HepG2 (cell line): ENCODE data around the gene ARHGAP20. TPM values are rescaled to one million over a fixed set of nuclear protein-coding genes. Genes with fewer than 3 reads are reported as not detected.

Source experiments
- ATAC-seq: fragments of 200-7000 bp; cut with Tn5 transposase; 3 replicates; pipeline ENCODE4 v1.9.1; 2020; ENCODE audit warnings: mild to moderate bottlenecking, moderate library complexity
- BruUV-seq: library from RNA; stranded (reverse); fragments of 400-500 nt; replicated peaks from 2 replicates; lab custom pipeline; 2021; lab: Mats Ljungman, UMichigan
- CTCF ChIA-PET: fragments of 300-600 bp; formaldehyde crosslinking; extraction: SDS; loops from one replicate; lab custom pipeline; 2021; ENCODE audit warnings: low total read pairs, inconsistent platforms, low intra/inter-chr PET ratio; lab: Yijun Ruan, JAX
- POLR2A ChIA-PET: fragments of 350-600 bp; sonication (Branson Sonifier 250); formaldehyde crosslinking; loops from one replicate; lab custom pipeline; 2020; ENCODE audit warnings: antibody characterized with exemption, inconsistent platforms; lab: Yijun Ruan, JAX
- DNase-seq: peaks from one replicate; pipeline ENCODE4 v3.0.0-alpha.2; 2015; ENCODE audit warnings: low spot score
- FAIRE-seq: peaks from 3 replicates; lab custom pipeline; 2011; peaks lifted over from hg19 to GRCh38; lab: Jason Lieb, UNC
- H2AFZ ChIP-seq: one replicate; pipeline ENCODE4 v1.6.1; 2011; ENCODE audit warnings: low read length, inconsistent platforms
- H3K27ac ChIP-seq: fragments of 300-600 bp; 3 replicates; pipeline ENCODE4 v1.8.0; 2011; ENCODE audit warnings: mixed run types, mild to moderate bottlenecking, mixed read lengths, low read length, inconsistent platforms; ENCODE audit not compliant: insufficient read depth; ENCODE audit errors: extremely low read length
- H3K27me3 ChIP-seq, 2 experiments: fragments of 200-600 bp in 1 of 2; 2 replicates in 1 of 2; 3 replicates in 1 of 2; pipeline versions ENCODE4 v1.6.0 to v1.8.0; 2011; ENCODE audit warnings: low read length in 2 of 2, mild to moderate bottlenecking in 2 of 2, moderate library complexity in 2 of 2, inconsistent platforms in 1 of 2; ENCODE audit not compliant: insufficient read depth in 2 of 2, control insufficient read depth in 1 of 2
- H3K36me3 ChIP-seq, 2 experiments: fragments of 200-600 bp in 1 of 2; replicated peaks in 1 of 2; 2 replicates in 1 of 2; 3 replicates in 1 of 2; pipeline versions ENCODE4 v1.5.1 to v1.8.0; 2011; ENCODE audit warnings: low read length in 2 of 2, inconsistent platforms in 1 of 2; ENCODE audit not compliant: insufficient read depth in 2 of 2, control insufficient read depth in 1 of 2
- H3K4me1 ChIP-seq: 2 replicates; pipeline ENCODE4 v1.5.1; 2012; ENCODE audit warnings: low read length, inconsistent platforms; ENCODE audit not compliant: insufficient read depth
- H3K4me2 ChIP-seq: 2 replicates; pipeline ENCODE4 v1.6.0; 2011; ENCODE audit warnings: low read depth, low read length, inconsistent platforms
- H3K4me3 ChIP-seq, 3 experiments: fragments of 200-600 bp in 1 of 3; sonication (generic), shearing (Covaris generic) in 1 of 3; replicated peaks in 1 of 3; 2 replicates each; pipeline ENCODE4 v1.5.1; 2011 to 2016; ENCODE audit warnings: low read length in 3 of 3, inconsistent platforms in 2 of 3, low read depth in 2 of 3, mild to moderate bottlenecking in 2 of 3, control low read depth in 1 of 3, mixed read lengths in 1 of 3; ENCODE audit not compliant: insufficient read depth in 1 of 3
- H3K79me2 ChIP-seq: one replicate; pipeline ENCODE4 v1.6.1; 2011; ENCODE audit warnings: low read length, inconsistent platforms; ENCODE audit not compliant: insufficient read depth
- H3K9ac ChIP-seq: 2 replicates; pipeline ENCODE4 v1.6.0; 2011; ENCODE audit warnings: mild to moderate bottlenecking, low read depth, low read length, inconsistent platforms; ENCODE audit not compliant: insufficient read depth
- H3K9me3 ChIP-seq: 2 replicates; pipeline ENCODE4 v1.5.1; 2012; ENCODE audit warnings: mild to moderate bottlenecking, low read length
- H4K20me1 ChIP-seq: 2 replicates; pipeline ENCODE4 v1.6.0; 2011; ENCODE audit warnings: inconsistent platforms, mild to moderate bottlenecking, low read length, moderate library complexity; ENCODE audit not compliant: insufficient read depth
- ARID5B ChIP-seq: IDR thresholded peaks from 2 replicates; pipeline ENCODE4 v1.4.0; 2020; ENCODE audit warnings: mild to moderate bottlenecking, missing genetic modification reagents
- CHCHD3 ChIP-seq: sonication (generic); formaldehyde crosslinking; IDR thresholded peaks from 2 replicates; pipeline ENCODE4 v1.8.0; 2022; ENCODE audit warnings: mild to moderate bottlenecking, missing genetic modification reagents, moderate library complexity
- RFX1 ChIP-seq: fragments of 450-650 bp; IDR thresholded peaks from 2 replicates; pipeline ENCODE4 v1.6.1; 2017
- TAF1 ChIP-seq: sonication (generic); formaldehyde crosslinking; IDR thresholded peaks from 2 replicates; pipeline ENCODE4 v1.4.0; 2020; ENCODE audit warnings: missing genetic modification reagents
- ZFP1 ChIP-seq: IDR thresholded peaks from 2 replicates; pipeline ENCODE4 v1.6.1; 2016
- ZNF556 ChIP-seq: sonication (generic); formaldehyde crosslinking; IDR thresholded peaks from 2 replicates; pipeline ENCODE4 v1.4.0; 2020; ENCODE audit warnings: mild to moderate bottlenecking, missing genetic modification reagents, borderline replicate concordance
- WGBS: methylation state at CpG from one replicate; pipeline ENCODE4 v1.1.6; 2017; ENCODE audit warnings: low lambda C conversion rate; 5-methylcytosine and 5-hydroxymethylcytosine counted together
- in situ Hi-C: cut with HindIII; loops from 2 replicates; pipeline ENCODE4 v1.10.0; 2017; ENCODE audit warnings: low pct_unique_long_range_greater_than_20kb; ENCODE audit not compliant: extremely low pct_ligation_motif_present
- intact Hi-C: fragments of 100-400 bp; cut with micrococcal nuclease; formaldehyde crosslinking; loops from one replicate; pipeline ENCODE4 v1.10.0; 2022; ENCODE audit not compliant: unreplicated experiment
- polyA plus RNA-seq, 8 experiments: library from polyadenylated mRNA; depleted of rRNA in 3 of 8; stranded (reverse) in 7 of 8; unstranded in 1 of 8; fragments of >200 nt; fragmentation: Illumina TruSeq in 4 of 8; extraction: Trizol in 4 of 8; gene quantifications; 2 replicates each; pipeline versions ENCODE4 v1.2.1 to v1.2.3, GENCODE V29; 2011 to 2016; ENCODE audit warnings: low read depth in 4 of 8, missing spikeins in 1 of 8, mixed read lengths in 1 of 8; ENCODE audit not compliant: insufficient read depth in 1 of 8
- total RNA-seq, 5 experiments: library from RNA; depleted of rRNA; stranded (reverse); fragments of >200 nt; fragmentation: Illumina TruSeq; extraction: Trizol; gene quantifications; 2 replicates each; pipeline ENCODE4 v1.2.3, GENCODE V29; 2016; ENCODE audit warnings: low read depth in 1 of 5
- TF ChIP-seq, protein P1 (sequence below): sonication (generic); formaldehyde crosslinking; IDR thresholded peaks from 2 replicates; pipeline ENCODE4 v1.4.0; 2020; ENCODE audit warnings: mild to moderate bottlenecking, missing genetic modification reagents
- TF ChIP-seq, protein P2 (sequence below): sonication (generic); formaldehyde crosslinking; conservative IDR thresholded peaks from 2 replicates; pipeline ENCODE4 v1.5.0; 2020; ENCODE audit warnings: missing genetic modification reagents
- TF ChIP-seq, protein P3 (sequence below): sonication (generic); formaldehyde crosslinking; IDR thresholded peaks from 2 replicates; pipeline ENCODE4 v1.5.1; 2020; ENCODE audit warnings: mild to moderate bottlenecking, moderate library complexity, missing genetic modification reagents

ARHGAP20 gene
- total and polyA plus RNA-seq, 2 of the 13 experiments (the other 11 are each of a cell fraction or from before 2014, with no cell fraction given), result not detected

- no peak for TF ChIP-seq TAF1 (CRISPR knock-in tag)
- no peak for TF ChIP-seq CHCHD3 (CRISPR knock-in tag)
These were observed 18.5 kb upstream of the ARHGAP20 start (continued) for GRCh38 chr11:110730773-110731172.

GRCh38 chr11:110728883-110729282, 16.6 kb upstream of the ARHGAP20 start:
- ATAC-seq (no peak), DNase-seq (no peak), FAIRE-seq (no peak)
- TF ChIP-seq, protein P1, sequence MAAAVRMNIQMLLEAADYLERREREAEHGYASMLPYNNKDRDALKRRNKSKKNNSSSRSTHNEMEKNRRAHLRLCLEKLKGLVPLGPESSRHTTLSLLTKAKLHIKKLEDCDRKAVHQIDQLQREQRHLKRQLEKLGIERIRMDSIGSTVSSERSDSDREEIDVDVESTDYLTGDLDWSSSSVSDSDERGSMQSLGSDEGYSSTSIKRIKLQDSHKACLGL (CRISPR knock-in tag), result no peak
- TF ChIP-seq ZNF556 (CRISPR knock-in tag) (no peak), ZFP1 (CRISPR knock-in tag) (no peak), RFX1 (no peak), ARID5B (CRISPR knock-in tag) (no peak)
- TF ChIP-seq, protein P2, sequence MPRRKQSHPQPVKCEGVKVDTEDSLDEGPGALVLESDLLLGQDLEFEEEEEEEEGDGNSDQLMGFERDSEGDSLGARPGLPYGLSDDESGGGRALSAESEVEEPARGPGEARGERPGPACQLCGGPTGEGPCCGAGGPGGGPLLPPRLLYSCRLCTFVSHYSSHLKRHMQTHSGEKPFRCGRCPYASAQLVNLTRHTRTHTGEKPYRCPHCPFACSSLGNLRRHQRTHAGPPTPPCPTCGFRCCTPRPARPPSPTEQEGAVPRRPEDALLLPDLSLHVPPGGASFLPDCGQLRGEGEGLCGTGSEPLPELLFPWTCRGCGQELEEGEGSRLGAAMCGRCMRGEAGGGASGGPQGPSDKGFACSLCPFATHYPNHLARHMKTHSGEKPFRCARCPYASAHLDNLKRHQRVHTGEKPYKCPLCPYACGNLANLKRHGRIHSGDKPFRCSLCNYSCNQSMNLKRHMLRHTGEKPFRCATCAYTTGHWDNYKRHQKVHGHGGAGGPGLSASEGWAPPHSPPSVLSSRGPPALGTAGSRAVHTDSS (CRISPR knock-in tag), result no peak
- TF ChIP-seq, protein P3, sequence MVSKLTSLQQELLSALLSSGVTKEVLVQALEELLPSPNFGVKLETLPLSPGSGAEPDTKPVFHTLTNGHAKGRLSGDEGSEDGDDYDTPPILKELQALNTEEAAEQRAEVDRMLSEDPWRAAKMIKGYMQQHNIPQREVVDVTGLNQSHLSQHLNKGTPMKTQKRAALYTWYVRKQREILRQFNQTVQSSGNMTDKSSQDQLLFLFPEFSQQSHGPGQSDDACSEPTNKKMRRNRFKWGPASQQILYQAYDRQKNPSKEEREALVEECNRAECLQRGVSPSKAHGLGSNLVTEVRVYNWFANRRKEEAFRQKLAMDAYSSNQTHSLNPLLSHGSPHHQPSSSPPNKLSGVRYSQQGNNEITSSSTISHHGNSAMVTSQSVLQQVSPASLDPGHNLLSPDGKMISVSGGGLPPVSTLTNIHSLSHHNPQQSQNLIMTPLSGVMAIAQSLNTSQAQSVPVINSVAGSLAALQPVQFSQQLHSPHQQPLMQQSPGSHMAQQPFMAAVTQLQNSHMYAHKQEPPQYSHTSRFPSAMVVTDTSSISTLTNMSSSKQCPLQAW, result no peak
- Histone ChIP-seq H3K27me3 (no peaks in the 10 kb centered on the region), H3K4me3 (no peak overlapping the region), H3K4me1 (no peaks in the 10 kb centered on the region), H4K20me1 (no peaks in the 10 kb centered on the region), H3K79me2 (no peaks in the 10 kb centered on the region), H3K9ac (no peak overlapping the region), H3K9me3 (no peaks in the 10 kb centered on the region), H3K27ac (no peak overlapping the region), H3K36me3 (no peaks in the 10 kb centered on the region), H2AFZ (no peak overlapping the region), H3K4me2 (no peak overlapping the region)
- ChIA-PET CTCF (no interaction called here), POLR2A (no interaction called here)
- in situ Hi-C loops, result no loop called here
- intact Hi-C loops, result no loop called here
- WGBS, result 0% methylated on average over 3 of the region's 3 CpGs
- no TSS peak for BruUV-seq
